PFSK-1 (cell line): ENCODE data around the gene CXCR3.

Source experiments
- FOXP2 ChIP-seq: optimal IDR thresholded peaks from 2 replicates; pipeline ENCODE3; 2011; ENCODE audit warnings: borderline replicate concordance, control low read depth, inconsistent platforms; ENCODE audit not compliant: insufficient read depth; ENCODE audit errors: extremely low read length, extremely low read depth
- POLR2AphosphoS5 ChIP-seq: IDR thresholded peaks from 2 replicates; pipeline ENCODE4 v1.6.1; 2012; ENCODE audit warnings: low read depth, mild to moderate bottlenecking, control low read depth, low read length, moderate library complexity
- SIN3A ChIP-seq: IDR thresholded peaks from 2 replicates; pipeline ENCODE4 v1.6.1; 2012; ENCODE audit warnings: mild to moderate bottlenecking, low read length, moderate library complexity, borderline replicate concordance; ENCODE audit not compliant: insufficient read depth
- TAF1 ChIP-seq: IDR thresholded peaks from 2 replicates; pipeline ENCODE4 v1.6.1; 2012; ENCODE audit warnings: low read length, control low read depth, borderline replicate concordance; ENCODE audit not compliant: insufficient read depth
- TF ChIP-seq, protein P1 (sequence below), 2 experiments: IDR thresholded peaks; 2 replicates each; pipeline versions ENCODE4 v1.6.1 to v1.8.0; 2011 to 2012; ENCODE audit warnings: low read depth in 2 of 2, low read length in 2 of 2, control low read depth in 1 of 2, inconsistent platforms in 1 of 2, mild to moderate bottlenecking in 1 of 2, moderate library complexity in 1 of 2; ENCODE audit not compliant: insufficient read depth in 1 of 2

CXCR3 gene

DNA sequence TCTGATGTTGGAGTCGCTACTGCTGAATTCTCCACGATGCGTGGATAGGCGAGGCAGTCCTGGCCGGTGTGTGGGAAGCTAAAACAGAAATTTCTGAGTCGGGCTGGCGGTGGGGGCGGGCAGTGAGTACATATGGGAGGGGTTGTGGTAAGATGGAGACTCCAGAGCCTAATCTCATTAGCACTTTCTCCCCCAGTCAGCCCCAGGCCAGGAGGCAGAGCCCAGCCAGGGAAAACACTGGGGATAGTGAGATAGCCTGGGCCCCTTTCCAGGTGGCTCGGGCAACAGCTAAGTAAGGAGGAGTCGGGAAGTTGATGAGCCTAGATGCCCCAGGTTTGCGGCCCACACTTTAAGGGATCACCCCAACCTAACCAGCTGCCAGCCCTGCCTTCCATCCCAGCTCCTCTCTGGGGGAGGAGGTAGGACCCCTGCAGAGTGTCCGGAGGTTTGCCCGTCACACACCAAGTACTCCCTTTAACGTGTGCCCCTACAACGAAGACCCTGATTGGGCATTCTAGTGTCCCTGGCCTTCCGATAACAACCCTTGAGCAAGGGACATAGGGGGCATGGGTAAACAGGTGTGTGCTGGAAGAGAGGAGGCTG lies 46.7 kb upstream of the CXCR3 start:
- TF ChIP-seq SIN3A (no peak), TAF1 (no peak)

DNA sequence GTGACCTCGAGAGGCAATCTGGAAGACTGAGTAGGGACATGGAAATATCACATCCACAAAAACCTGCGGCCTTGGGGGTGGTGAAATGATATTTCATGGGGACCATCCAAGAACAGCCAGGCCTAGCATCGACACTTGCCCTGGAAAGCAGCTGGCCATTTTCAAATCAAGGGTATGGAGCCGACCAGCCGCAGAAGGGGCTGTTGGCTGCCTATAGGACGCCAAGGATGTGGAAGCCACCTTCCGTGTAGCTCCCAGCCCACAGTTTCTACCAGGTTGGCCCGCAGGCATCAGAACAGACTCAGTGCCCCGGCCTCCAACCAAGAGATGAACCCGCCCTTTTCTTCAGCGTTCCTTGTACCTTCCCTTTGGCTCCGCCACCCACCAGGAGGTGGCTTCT lies 43.6 kb upstream of the CXCR3 start:
- TF ChIP-seq TAF1 (no peak), FOXP2 (no peak), SIN3A (no peak), POLR2AphosphoS5 (no peak)
- TF ChIP-seq, protein P1, sequence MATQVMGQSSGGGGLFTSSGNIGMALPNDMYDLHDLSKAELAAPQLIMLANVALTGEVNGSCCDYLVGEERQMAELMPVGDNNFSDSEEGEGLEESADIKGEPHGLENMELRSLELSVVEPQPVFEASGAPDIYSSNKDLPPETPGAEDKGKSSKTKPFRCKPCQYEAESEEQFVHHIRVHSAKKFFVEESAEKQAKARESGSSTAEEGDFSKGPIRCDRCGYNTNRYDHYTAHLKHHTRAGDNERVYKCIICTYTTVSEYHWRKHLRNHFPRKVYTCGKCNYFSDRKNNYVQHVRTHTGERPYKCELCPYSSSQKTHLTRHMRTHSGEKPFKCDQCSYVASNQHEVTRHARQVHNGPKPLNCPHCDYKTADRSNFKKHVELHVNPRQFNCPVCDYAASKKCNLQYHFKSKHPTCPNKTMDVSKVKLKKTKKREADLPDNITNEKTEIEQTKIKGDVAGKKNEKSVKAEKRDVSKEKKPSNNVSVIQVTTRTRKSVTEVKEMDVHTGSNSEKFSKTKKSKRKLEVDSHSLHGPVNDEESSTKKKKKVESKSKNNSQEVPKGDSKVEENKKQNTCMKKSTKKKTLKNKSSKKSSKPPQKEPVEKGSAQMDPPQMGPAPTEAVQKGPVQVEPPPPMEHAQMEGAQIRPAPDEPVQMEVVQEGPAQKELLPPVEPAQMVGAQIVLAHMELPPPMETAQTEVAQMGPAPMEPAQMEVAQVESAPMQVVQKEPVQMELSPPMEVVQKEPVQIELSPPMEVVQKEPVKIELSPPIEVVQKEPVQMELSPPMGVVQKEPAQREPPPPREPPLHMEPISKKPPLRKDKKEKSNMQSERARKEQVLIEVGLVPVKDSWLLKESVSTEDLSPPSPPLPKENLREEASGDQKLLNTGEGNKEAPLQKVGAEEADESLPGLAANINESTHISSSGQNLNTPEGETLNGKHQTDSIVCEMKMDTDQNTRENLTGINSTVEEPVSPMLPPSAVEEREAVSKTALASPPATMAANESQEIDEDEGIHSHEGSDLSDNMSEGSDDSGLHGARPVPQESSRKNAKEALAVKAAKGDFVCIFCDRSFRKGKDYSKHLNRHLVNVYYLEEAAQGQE (IDR thresholded peaks at IDR 0.05; ENCODE audit: insufficient read depth in 1 of 2, low read depth in 2 of 2, low read length in 2 of 2): no peak

DNA sequence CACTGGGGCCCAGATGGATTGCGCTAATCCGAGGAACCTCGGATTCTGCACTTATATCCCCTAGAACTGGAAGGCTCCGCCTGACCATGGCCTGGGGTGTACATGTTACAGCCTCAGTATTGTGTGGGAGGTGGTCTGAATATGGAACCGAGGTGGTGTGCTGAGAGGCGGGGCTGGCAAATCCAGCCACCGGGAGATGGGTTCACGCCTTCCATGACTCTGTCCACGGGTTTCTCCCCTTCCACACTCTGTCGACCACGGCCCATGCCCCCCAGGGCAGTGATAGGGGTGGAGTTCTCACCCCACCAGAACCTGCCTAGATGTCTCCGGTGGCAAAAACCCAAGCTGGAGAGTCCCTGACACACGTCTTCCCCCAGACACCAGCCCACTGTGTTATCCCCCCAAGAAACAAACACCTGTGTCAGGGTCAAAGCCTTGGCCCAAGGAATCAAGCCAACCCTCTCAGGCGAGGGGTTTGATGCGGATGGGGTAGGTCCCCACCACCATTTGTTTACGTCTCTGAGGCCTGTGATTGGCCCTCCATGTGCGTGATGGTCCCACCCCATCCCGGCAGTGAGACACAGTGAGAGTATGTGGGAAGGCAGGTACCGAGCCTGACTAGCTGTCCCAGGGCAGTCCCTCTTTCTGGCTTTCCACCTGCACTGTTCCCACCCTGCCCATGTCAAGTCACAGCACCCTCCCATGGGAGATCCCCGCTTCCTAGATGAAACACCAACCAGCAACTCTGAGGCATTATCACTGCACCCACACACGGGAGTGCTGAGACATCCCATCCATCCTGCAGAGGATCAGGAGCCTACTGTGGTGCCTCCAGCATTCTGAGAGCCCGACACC lies 42.5 kb upstream of the CXCR3 start:
- TF ChIP-seq TAF1 (no peak), FOXP2 (no peak), SIN3A (no peak), POLR2AphosphoS5 (no peak)
- TF ChIP-seq, protein P1 (IDR thresholded peaks at IDR 0.05; ENCODE audit: insufficient read depth in 1 of 2, low read depth in 2 of 2, low read length in 2 of 2): no peak

DNA sequence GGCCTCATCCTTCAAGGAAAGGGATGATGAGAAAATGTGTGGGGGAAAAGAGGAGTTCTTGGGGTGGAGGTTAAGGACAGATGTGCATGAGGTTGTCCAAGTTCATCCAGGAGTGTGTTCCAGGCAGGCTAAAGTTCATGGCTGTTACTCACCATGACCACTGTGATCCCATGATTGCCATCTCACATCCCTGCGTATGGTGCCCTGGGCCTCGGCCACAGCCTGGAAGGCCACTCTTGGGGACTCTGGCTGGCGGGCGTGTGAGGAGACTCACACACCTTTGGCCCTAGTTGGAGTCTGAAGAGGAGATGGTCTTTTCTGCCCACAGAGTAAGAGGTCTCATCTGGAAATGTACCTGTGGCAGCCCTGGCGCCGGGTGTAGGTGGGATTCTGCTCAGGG lies 41.6 kb upstream of the CXCR3 start:
- TF ChIP-seq TAF1: no peak
- TF ChIP-seq SIN3A: no peak
- TF ChIP-seq FOXP2: no peak
- TF ChIP-seq, protein P1 (IDR thresholded peaks at IDR 0.05; ENCODE audit: insufficient read depth in 1 of 2, low read depth in 2 of 2, low read length in 2 of 2): no peak
- no peak for TF ChIP-seq POLR2AphosphoS5

DNA sequence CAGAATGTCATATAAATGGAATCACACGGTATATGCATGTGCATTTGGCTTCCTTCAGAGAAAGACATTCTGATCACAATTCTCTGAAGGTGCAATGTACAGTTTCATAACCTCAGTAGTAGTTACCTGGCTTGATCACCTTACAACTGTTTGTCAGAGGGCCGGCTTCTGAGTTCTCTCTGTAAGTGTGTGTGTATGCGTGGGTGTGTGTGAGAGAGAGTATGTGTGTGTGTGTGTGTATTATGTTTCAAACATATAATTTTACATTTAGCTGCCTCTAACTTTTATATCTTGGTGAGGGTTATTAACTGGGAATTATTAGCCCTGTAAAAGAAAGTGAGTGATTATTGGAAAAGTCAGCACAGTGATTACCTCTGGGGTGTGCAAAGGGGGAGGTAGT lies 41.0 kb upstream of the CXCR3 start:
- no peak for TF ChIP-seq SIN3A

DNA sequence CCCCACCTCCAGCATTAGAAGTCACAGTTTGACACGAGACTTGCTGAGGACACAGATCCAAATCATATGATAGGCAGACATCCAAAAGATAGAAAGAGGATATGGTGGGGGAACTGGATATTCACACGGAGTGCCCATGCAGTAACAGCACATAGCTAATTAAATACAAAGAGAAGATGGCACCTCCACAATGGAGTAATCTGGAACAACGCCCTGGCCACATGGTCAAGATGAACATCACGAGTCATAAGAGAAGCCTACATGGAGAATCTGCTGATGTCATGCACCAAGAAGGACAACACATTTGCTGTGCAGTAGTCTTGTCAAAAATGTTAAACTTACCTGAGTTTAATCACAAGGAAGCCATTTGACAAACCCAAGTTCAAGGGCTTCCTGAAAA lies 39.0 kb upstream of the CXCR3 start:
- TF ChIP-seq POLR2AphosphoS5 (no peak), TAF1 (no peak)
